GM20000 (cell line): ENCODE results near the gene TIMM13.

ENCODE experiments used
- DNase-seq: peaks from one replicate; pipeline ENCODE4 v3.0.0; 2012; ENCODE audit warnings: low spot score
- TF ChIP-seq, protein P1 (sequence below): IDR thresholded peaks from 2 replicates; pipeline ENCODE4 v1.5.1; 2012; ENCODE audit warnings: mild to moderate bottlenecking, control low read depth; ENCODE audit errors: extremely low read depth, missing control alignments

The TIMM13 gene

DNA sequence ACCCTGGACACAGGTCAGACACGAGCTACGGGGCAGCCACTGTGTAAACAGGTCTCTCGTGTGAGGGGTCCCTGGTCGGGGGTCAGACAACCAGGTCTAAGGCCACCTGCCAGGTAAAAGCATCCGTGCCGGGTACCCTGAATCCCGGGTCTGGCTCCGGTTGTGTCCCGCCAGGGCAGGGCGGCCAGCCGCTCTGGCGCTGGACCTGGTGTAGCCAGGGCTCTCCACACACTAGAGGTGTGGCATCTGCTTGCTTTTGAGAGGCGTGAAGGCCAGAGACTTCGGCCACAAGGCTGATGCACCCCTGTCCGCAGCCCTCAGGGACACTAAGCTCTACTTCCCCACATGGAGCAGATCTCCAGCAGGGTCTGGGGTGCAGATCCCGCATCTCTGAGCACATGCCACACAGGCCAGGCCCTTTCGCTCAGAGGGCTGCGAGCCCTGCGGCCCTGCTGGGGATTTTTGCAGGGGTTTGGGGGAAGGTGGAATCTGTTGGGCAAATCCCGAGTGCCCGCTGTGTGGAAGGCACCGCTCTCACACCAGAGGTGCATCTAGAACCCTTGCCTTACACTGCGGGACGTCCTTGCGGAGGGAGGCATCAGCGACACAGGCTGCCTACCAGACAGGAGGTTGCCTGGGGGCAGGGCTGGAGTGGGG lies 13.8 kb upstream of the TIMM13 start:
- DNase-seq = no peak
- TF ChIP-seq, protein P1, sequence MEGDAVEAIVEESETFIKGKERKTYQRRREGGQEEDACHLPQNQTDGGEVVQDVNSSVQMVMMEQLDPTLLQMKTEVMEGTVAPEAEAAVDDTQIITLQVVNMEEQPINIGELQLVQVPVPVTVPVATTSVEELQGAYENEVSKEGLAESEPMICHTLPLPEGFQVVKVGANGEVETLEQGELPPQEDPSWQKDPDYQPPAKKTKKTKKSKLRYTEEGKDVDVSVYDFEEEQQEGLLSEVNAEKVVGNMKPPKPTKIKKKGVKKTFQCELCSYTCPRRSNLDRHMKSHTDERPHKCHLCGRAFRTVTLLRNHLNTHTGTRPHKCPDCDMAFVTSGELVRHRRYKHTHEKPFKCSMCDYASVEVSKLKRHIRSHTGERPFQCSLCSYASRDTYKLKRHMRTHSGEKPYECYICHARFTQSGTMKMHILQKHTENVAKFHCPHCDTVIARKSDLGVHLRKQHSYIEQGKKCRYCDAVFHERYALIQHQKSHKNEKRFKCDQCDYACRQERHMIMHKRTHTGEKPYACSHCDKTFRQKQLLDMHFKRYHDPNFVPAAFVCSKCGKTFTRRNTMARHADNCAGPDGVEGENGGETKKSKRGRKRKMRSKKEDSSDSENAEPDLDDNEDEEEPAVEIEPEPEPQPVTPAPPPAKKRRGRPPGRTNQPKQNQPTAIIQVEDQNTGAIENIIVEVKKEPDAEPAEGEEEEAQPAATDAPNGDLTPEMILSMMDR = no peak

DNA sequence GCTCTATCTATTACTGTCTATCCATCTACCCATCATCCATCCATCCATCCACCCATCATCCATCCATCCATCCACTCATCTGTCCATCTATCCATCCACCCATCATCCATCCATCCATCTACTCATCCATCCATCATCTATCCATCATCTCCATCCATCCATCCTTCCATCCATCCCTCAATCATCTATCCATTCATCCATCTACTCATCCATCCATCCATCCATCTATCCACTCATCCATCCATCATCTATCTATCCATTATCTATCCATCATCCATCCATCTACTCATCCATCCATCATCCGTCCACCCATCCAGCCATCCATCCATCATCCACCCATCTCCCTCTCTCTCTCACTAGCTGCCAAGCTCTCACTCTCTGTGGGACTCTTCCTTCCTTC lies 13.1 kb upstream of the TIMM13 start:
- TF ChIP-seq, protein P1 = no peak
- no peak for DNase-seq

DNA sequence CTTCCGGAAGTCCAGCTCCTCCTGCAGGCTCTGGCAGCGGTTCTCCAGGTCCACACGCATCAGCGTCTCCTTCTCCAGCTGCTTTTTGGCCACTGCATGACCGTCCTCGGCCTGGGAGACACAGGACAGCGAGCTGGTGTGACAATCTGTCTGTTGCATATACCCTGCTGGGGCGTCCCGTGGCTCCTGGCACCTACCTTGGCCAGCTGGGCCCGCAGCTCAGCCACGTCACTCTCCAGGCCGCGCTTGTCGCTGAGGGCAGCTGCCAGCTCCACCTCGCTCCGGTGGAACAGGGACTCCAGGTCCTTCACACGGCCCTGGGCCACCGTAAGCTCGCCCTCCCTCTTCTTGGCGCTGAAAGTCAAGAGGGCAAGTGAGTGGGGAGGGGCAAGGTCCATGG lies 10.8 kb upstream of the TIMM13 start:
- TF ChIP-seq, protein P1 = no peak
- no peak for DNase-seq

DNA sequence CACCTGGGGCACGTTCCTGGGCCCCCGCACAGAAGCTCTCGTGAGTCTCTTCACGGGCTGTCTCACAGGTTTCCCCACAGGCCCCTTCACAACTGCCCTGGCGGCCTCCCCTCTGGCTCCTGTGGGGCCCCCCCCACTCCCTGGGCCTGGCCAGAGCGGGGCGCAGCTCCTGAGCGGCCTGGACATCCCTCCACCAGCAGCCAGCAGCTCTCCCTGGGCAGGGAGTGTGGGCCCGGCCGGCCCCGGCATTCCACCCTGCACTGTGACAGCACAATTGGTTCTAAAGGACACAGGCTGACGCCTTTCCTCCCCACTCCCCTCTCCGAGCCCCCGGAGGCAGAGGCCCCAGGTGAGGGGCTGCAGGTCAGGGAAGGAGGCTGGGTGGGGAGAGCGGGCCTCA lies 9.5 kb upstream of the TIMM13 start:
- DNase-seq = no peak
- TF ChIP-seq, protein P1 = no peak

DNA sequence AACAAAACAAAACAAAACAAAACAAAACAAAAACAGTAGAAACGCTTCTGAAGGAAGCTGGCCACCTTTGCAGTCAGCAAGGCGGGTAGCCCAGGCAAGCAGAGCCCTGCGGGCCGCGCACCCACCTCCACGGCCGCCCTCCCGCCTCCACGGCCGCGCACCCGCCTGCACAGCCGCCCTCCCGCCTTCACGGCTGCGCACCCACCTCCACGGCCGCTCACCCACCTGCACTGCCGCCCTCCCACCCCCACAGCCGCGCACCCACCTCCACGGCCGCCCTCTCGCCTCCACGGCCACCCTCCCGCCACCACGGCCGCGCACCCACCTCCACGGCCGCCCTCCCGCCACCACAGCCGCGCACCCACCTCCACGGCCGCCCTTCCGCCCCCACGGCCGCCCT lies 9.0 kb upstream of the TIMM13 start:
- DNase-seq = no peak
- TF ChIP-seq, protein P1 = no peak

DNA sequence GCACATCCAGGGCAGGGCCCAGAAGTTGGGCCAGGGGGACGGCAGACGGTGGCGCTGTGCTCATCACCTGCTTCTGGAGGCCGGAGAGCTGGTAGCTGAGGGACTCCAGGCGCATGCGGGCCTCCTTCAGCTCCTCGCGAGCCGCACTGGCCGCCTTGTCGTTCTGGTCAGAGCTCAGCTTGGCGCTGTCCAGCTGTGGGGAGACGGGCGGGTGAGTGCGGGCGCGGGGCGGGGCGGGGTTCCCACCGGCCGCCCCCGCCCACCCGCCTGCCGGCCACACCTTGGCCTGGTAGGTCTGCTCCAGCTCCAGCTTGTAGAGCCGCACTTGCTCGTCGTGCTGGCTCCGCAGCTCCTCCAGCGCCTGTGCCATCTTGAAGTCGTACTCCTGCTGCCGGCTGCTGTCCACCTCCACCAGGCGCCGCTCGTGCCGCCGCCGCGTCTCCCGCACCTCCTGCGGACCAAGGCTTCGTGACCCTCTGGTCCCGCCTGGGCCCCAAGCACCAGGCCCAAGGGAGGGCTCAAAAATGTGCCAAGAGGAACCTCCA lies 7.4 kb upstream of the TIMM13 start:
- DNase-seq = no peak
- TF ChIP-seq, protein P1 = no peak

DNA sequence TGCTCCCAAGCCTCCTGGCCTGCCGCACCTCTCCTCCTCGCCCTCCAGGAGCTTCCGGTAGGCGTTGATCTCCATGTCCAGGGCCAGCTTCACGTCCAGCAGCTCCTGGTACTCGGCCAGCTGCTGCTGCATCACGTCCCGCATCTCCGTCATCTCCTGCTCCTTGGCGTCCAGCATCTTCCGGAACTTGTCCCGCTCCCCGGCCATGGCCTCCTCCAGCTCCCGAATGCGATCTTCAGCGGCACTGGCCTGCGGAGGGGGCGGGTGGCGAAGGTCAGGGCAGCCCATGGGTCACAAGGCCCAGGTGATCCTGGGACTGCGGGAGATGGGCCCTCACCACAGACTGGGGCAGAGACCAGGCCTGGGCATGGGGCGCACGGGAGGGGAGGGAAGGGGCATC lies 6.9 kb upstream of the TIMM13 start:
- TF ChIP-seq, protein P1 = no peak
- DNase-seq = no peak
